Gastrocnemius medialis (tissue), 4 donors: ENCODE measurements around the gene FFAR3.

ENCODE experiments used
- CTCF ChIP-seq, 5 experiments: fragments of 450-650 bp in 3 of 5; fragments of 200-600 bp in 2 of 5; sonication (generic) in 2 of 5; IDR thresholded peaks in 4 of 5; conservative IDR thresholded peaks in 1 of 5; 1 replicate in 4 of 5; 2 replicates in 1 of 5; pipeline ENCODE4 v1.5.1; 2016 to 2019; ENCODE audit warnings: antibody characterized with exemption in 5 of 5, mild to moderate bottlenecking in 3 of 5, moderate library complexity in 3 of 5
- POLR2A ChIP-seq, 2 donors: fragments of 450-650 bp; IDR thresholded peaks; one replicate each; pipeline ENCODE4 v1.6.1; 2017; ENCODE audit warnings: antibody characterized with exemption in 2 of 2, mild to moderate bottlenecking in 2 of 2, moderate library complexity in 2 of 2

DNA sequence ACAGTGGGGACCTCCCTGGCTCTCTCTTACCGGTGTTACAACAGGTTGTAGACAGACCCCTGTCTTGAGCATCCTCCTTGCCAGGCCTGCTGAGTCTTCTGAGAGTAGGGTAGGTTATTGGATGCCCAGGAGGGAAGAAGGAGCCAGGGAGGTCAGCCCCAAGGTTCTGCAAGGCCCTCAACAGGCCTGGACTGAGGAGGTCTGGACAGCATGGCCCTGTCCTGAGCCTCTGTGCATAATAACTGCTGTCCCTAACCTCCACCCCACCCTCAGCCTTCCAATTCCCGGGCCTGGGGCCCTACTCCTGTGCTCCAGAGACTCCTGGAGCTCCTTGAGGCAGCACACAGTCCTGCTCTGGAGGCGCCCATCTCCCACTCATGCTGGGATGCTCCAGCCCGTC is 28.9 kb upstream of the FFAR3 start:
- TF ChIP-seq CTCF (IDR thresholded peaks at IDR 0.05 in 4 of 5, conservative IDR thresholded peaks at IDR 0.05 in 1 of 5) (no peak), POLR2A (IDR thresholded peaks at IDR 0.05) (no peak)
